IPS-20b (cell line): ENCODE measurements around the gene PRRG1.
"Not testable (repeated sequence)": the region's sequence is repeated elsewhere in the genome, so short reads cannot be mapped to it uniquely, and the experiment has no call there.

ENCODE experiments used
- H3K27ac ChIP-seq: one replicate; pipeline ENCODE4 v1.5.1; 2013; ENCODE audit warnings: low read length
- H3K27me3 ChIP-seq: 2 replicates; pipeline ENCODE4 v1.6.1; 2013; ENCODE audit warnings: mild to moderate bottlenecking, low read length, inconsistent platforms; ENCODE audit not compliant: insufficient read depth
- H3K36me3 ChIP-seq: 2 replicates; pipeline ENCODE4 v1.6.1; 2013; ENCODE audit warnings: low read depth, mild to moderate bottlenecking, inconsistent platforms, low read length, moderate library complexity; ENCODE audit not compliant: insufficient read depth
- H3K4me1 ChIP-seq: 2 replicates; pipeline ENCODE4 v1.6.1; 2013; ENCODE audit warnings: mild to moderate bottlenecking, control low read depth, inconsistent platforms, low read length, moderate library complexity; ENCODE audit not compliant: insufficient read depth
- H3K4me3 ChIP-seq: 2 replicates; pipeline ENCODE4 v1.5.1; 2013; ENCODE audit warnings: mild to moderate bottlenecking, low read length, inconsistent platforms
- H3K9ac ChIP-seq: 2 replicates; pipeline ENCODE4 v1.6.1; 2013; ENCODE audit warnings: low read depth, mild to moderate bottlenecking, inconsistent platforms, low read length, moderate library complexity
- H3K9me3 ChIP-seq: 2 replicates; pipeline ENCODE4 v1.6.1; 2013; ENCODE audit warnings: mild to moderate bottlenecking, low read depth, low read length, inconsistent platforms; ENCODE audit not compliant: insufficient read depth

The PRRG1 gene

DNA sequence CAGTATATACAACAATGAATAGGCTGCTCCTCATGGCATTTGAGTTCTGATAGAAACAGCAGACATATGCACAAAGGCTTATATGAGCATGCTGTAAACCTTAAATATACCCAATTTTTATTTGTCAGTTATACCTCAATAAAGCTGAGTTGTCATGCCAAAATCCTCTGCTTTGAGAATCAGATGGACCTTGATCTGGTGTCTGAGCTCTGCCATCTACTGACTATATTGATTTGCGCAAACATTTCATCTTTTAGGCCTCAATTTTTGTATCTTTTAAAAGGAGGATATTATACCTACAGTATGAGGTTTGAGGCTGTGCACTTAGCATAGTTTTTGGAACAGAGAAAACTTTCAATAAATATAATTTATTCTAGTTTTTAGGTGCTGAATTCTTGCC, 85.2 kb downstream of the PRRG1 start:
- no peaks in the 10 kb centered on the region for H3K36me3 ChIP-seq
- H3K4me3 ChIP-seq, result no peak overlapping the region
- no peak overlapping the region for H3K27ac ChIP-seq
- H3K4me1 ChIP-seq, result no peaks in the 10 kb centered on the region
- H3K9ac ChIP-seq, result no peak overlapping the region
- no peaks in the 10 kb centered on the region for H3K9me3 ChIP-seq
- no peaks in the 10 kb centered on the region for H3K27me3 ChIP-seq

DNA sequence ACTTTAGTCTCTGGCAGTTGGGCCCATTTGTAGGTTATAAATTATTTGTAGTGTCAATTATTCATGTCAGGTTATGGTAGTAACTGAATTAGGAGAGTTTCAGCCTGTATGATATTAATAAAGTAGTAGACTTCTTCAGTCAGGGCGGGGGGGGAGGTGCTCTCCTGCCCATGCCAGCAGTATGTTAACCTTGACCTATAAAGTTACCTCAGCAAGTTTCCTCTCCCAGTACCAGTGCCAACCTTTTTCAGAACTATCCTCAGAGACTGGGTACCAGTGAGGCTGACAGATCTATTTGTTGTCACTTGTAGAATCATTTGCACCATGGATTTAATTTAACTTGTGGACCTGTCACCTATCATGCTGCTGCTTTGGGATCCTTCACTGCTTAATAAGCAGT, 88.0 kb downstream of the PRRG1 start:
- no peaks in the 10 kb centered on the region for H3K4me1 ChIP-seq
- no peaks in the 10 kb centered on the region for H3K9me3 ChIP-seq
- no peak overlapping the region for H3K9ac ChIP-seq
- no peaks in the 10 kb centered on the region for H3K36me3 ChIP-seq
- H3K4me3 ChIP-seq, result no peak overlapping the region
- H3K27me3 ChIP-seq, result no peaks in the 10 kb centered on the region
- H3K27ac ChIP-seq, result no peak overlapping the region

DNA sequence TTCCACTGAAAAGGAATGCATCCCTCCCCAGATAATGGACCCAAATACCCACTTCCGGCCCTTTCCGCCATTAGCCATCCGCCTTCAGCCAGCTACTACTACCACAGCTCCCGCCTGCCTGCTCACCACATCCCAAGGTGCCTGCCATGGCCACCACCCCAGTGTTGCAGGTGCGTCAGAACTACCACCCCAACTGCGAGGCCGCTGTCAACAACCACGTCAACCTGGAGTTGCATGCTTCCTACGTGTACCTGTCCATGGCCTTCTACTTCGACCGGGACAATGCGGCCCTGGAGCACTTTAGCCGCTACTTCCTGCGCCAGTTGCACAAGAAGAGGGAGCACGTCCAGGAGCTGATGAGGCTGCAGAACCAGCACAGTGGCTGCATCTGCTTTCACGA, 92.2 kb downstream of the PRRG1 start:
- H3K4me1 ChIP-seq, result no peaks in the 10 kb centered on the region
- H3K9ac ChIP-seq, result no peak overlapping the region

DNA sequence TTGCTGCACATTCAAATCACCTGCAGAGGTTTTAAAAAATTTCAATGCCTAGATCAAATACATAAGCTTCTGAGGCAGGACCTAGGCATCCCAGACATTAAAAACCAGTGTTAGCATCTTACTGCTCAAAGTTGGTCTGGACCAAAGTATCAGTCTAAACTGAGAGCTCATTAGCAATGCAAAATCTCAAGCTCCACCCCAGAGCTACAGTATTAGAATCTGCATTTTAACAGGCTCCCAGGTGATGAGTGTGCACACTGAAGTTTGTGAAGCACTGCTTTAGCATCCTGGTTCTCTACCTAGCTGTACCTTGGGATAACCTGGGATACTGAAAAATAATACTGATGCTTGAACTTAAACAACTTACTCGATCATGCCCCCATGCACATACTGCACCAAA, 96.0 kb downstream of the PRRG1 start:
- H3K4me3 ChIP-seq, result no peak overlapping the region
- no peak overlapping the region for H3K27ac ChIP-seq
- no peaks in the 10 kb centered on the region for H3K27me3 ChIP-seq
- H3K9ac ChIP-seq, result no peak overlapping the region
- H3K4me1 ChIP-seq, result no peaks in the 10 kb centered on the region
- no peaks in the 10 kb centered on the region for H3K36me3 ChIP-seq
- no peaks in the 10 kb centered on the region for H3K9me3 ChIP-seq

More for the DNA sequence above, 92.2 kb downstream of the PRRG1 start:
- Histone ChIP-seq H3K27me3 (no peaks in the 10 kb centered on the region), H3K9me3 (no peaks in the 10 kb centered on the region), H3K27ac (no peak overlapping the region), H3K36me3 (no peaks in the 10 kb centered on the region), H3K4me3 (no peak overlapping the region)

DNA sequence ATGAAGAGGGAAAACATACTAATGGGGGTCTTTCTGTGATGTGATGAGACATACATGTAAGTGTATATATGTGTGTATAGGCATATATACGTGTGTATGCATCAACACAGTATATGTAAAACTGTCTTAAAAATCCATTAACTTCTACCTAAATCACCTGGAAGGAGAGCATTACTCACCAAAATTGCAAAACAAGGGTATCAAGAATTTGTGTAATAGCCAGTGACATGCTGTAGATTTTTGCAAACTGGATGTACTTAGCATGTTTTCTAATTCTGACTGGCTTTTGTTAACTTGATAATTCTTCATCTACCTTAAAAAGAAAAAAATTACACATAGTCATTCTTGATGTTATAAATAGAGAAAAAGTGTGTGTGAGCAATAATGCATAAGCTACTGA, 104.7 kb downstream of the PRRG1 start:
- H3K4me1 ChIP-seq, result peaks cover 11% of the 10 kb centered on the region; the same call in 1 of the 2 replicates
- no peak overlapping the region for H3K27ac ChIP-seq
- no peaks in the 10 kb centered on the region; the same call in 1 of the 2 replicates for H3K36me3 ChIP-seq
- no peaks in the 10 kb centered on the region for H3K27me3 ChIP-seq
- H3K9me3 ChIP-seq, result no peaks in the 10 kb centered on the region
- H3K4me3 ChIP-seq, result no peak overlapping the region
- no peak overlapping the region for H3K9ac ChIP-seq

DNA sequence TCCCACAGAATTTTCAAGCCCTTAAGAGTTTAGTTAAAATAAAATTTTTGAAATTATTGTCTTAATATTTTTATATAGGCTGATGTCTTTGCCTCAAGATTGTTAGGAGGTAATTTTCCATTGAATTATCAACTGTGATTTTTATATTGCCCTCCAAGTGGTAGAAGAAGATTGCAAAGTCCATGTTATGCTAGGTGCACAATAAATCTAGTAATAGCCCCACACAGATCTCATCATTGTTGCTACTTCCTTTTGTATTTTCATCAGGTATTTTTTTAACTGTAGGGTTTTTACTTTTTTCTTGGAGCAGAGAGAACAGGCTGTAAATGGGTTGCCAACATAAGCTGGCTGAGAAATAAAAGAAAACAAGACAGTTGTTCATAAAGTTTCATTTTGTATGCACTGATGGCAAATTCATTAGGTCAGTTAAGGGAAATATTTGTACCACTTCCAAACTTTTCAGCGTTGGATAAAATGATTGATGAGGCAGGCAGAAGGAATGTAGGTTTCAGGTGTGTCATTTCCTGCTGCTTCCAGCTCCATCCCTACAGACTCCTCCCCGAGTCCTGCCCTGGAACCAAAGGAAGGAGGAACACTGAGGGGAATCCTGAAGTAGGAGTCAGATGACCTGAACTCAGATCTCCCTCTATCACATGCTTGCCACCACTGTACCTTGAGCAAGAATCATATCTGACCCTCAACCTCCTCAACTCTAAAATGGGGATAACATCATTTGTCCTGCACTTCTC, 105.5 kb downstream of the PRRG1 start:
- H3K4me1 ChIP-seq, result peaks cover 11% of the 10 kb centered on the region; the same call in 1 of the 2 replicates
- no peak overlapping the region for H3K9ac ChIP-seq
- no peaks in the 10 kb centered on the region for H3K9me3 ChIP-seq
- H3K27me3 ChIP-seq, result no peaks in the 10 kb centered on the region
- H3K27ac ChIP-seq, result no peak overlapping the region
- no peak overlapping the region for H3K4me3 ChIP-seq
- no peaks in the 10 kb centered on the region; the same call in 1 of the 2 replicates for H3K36me3 ChIP-seq

DNA sequence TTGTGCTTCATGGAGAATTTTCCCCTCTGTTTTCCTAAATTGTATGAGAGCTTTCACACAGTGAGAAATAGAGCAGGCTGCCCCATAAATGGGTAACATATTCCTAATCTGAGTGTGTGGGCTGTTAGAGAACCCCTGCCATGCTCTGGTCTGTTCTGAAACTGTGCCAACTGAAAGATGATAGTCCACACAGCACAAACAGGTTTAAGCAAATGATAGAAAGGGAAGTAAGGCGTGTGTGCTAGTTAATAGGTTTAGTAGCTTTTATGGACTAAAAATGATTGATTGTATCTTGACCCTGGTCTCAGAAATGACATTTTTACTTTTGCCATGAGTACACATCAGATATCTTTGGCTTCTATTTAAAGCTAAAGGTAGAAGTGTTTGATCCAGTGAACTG, 106.2 kb downstream of the PRRG1 start:
- Histone ChIP-seq H3K4me3 (no peak overlapping the region), H3K9ac (no peak overlapping the region), H3K4me1 (peaks cover 11% of the 10 kb centered on the region; the same call in 1 of the 2 replicates), H3K27me3 (no peaks in the 10 kb centered on the region), H3K9me3 (no peaks in the 10 kb centered on the region), H3K27ac (no peak overlapping the region), H3K36me3 (no peaks in the 10 kb centered on the region; the same call in 1 of the 2 replicates)

DNA sequence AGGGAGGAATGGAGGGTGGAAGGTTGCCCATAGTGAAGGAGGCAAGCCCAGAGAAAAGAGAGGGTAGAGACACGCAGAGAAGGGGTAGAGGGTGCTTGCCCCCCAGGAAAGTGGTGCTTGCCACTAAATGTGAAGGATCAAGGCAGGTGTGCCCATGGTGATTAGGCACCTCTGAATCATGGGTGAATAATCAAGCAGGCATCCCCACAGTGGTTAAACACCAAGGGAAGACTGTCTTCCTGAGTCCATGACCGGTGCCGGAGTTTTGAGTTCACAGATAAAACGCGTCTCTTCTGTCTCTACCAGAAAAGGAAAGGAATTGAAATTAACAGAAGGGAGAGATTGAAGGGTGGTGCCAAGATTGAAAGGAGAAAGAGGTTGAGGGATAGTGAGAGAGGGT, 111.1 kb downstream of the PRRG1 start:
- not testable (repeated sequence) for H3K9ac ChIP-seq, H3K27ac ChIP-seq, H3K27me3 ChIP-seq, H3K9me3 ChIP-seq, H3K36me3 ChIP-seq, H3K4me3 ChIP-seq
- peaks cover 16% of the 10 kb centered on the region; the same call in 1 of the 2 replicates for H3K4me1 ChIP-seq

DNA sequence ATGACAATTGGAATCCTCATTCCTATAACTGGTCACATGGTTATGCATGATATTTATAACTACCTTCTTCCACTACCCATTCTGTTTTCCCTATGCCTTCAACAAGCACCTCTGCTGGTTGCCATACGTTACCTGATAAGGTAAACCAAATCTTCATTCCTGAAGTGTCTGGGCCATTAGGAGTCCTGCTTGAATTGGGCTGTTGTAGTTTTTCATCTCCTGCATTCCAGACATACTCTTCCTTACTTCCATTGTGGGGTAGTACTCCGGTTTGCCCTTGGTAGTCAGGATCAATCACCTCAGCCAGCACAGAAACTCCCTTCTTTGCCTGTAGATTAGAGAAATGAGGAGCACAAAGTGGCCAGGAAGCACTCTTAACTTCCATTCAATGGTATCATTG, 113.2 kb downstream of the PRRG1 start:
- Histone ChIP-seq H3K27me3 (no peaks in the 10 kb centered on the region), H3K9ac (no peak overlapping the region)

DNA sequence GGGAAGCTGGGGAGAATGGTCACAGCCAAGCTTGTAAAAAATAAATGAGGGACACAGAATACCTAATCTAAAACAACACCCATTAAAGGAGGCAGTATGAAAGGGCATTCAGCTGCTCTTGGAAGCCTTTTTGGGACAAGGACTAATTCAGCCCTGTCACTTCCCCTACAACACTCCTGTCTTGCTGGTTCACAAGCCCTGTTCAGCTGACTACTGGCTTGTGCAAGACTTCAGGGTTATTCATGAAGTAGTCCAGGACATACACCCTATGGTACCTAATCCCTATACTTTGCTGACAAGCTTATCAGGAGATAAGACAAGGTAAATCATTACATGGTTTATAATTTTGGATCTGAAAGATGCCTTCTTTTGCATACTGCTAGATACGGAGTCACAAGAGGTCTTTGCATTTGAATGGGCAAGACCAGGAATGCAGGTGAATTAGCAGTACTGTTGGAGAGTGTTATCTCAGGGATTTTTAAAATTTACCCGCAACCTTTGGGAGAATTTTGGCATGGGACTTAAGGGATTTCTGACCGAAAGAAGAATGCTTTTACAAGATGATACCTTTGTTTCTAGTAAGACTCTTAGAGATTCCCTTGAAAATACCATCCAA, 119.1 kb downstream of the PRRG1 start:
- Histone ChIP-seq H3K36me3 (no peaks in the 10 kb centered on the region), H3K9ac (no peak overlapping the region), H3K27me3 (no peaks in the 10 kb centered on the region), H3K9me3 (no peaks in the 10 kb centered on the region), H3K4me3 (no peak overlapping the region; the same call in 1 of the 2 replicates), H3K27ac (no peak overlapping the region), H3K4me1 (peaks cover 17% of the 10 kb centered on the region)

More for the DNA sequence above, 113.2 kb downstream of the PRRG1 start:
- no peak overlapping the region for H3K27ac ChIP-seq
- H3K9me3 ChIP-seq, result no peaks in the 10 kb centered on the region
- no peak overlapping the region for H3K4me3 ChIP-seq
- H3K36me3 ChIP-seq, result no peaks in the 10 kb centered on the region
- peaks cover 4% of the 10 kb centered on the region; the same call in 1 of the 2 replicates for H3K4me1 ChIP-seq

DNA sequence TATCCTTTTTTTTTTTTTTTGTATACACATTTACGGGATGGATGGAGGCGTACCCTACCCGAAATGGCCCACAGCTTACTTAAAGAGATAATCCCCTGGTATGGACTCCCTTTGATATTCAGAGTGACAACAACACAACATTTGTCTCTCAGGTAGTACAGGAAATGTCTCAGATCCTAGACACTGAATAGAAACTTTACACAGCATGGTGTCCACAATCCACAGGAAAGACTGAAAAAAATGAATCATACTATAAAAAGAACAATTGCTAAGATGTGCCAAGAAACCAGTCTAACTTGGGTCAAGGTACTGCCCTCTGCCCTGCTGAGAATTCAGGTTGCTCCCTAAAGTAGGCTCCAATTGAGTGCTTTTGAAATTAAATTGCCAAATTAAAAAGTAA, 121.5 kb downstream of the PRRG1 start:
- Histone ChIP-seq H3K36me3 (no peaks in the 10 kb centered on the region), H3K4me1 (peaks cover 21% of the 10 kb centered on the region), H3K4me3 (no peak overlapping the region), H3K9ac (no peak overlapping the region), H3K27ac (no peak overlapping the region), H3K9me3 (no peaks in the 10 kb centered on the region), H3K27me3 (no peaks in the 10 kb centered on the region)

DNA sequence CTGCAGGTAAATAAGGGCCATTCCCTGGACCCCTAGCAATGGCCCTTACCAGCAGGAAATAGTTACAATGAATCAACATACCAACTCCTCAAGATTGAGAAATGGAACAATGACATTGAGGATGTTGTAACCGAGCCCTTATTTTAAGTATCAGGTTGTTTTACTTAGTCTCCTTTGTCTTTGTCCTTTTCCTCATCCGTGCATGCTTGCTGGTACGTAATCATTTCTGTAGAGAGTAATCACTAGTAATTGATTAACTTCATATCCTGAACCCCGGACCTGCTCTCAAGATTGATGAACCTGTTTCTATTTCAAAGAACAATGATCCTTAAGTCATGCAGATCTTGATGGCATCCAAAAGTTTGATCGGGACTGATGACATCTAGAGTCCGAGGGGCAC, 123.7 kb downstream of the PRRG1 start:
- Histone ChIP-seq H3K27me3 (no peaks in the 10 kb centered on the region), H3K4me3 (no peak overlapping the region)

More for the DNA sequence above, 123.7 kb downstream of the PRRG1 start:
- peaks cover 35% of the 10 kb centered on the region for H3K4me1 ChIP-seq
- H3K27ac ChIP-seq, result no peak overlapping the region
- H3K36me3 ChIP-seq, result no peaks in the 10 kb centered on the region
- H3K9me3 ChIP-seq, result no peaks in the 10 kb centered on the region
- H3K9ac ChIP-seq, result no peak overlapping the region
